GM12878 (cell line): ENCODE data around the gene POLRMT.

Source experiments
- CEBPB ChIP-seq, 2 experiments: fragments of 150-350 bp in 1 of 2; IDR thresholded peaks; 2 replicates each; pipeline ENCODE4 v1.6.1; 2012 to 2014; ENCODE audit warnings: low read depth in 2 of 2, low read length in 2 of 2, borderline replicate concordance in 1 of 2, inconsistent platforms in 1 of 2
- CTCF ChIP-seq, 3 experiments: IDR thresholded peaks in 2 of 3; conservative IDR thresholded peaks in 1 of 3; 2 replicates each; pipeline ENCODE4 v1.5.1; 2011; ENCODE audit warnings: low read depth in 3 of 3, low read length in 3 of 3, mild to moderate bottlenecking in 3 of 3, control low read depth in 2 of 3, moderate library complexity in 2 of 3, inconsistent platforms in 1 of 3, mixed read lengths in 1 of 3; ENCODE audit not compliant: control insufficient read depth in 2 of 3, insufficient read depth in 1 of 3; ENCODE audit errors: extremely low read depth in 1 of 3
- EZH2 ChIP-seq: IDR thresholded peaks from 2 replicates; pipeline ENCODE4 v1.6.1; 2012; ENCODE audit warnings: low read depth, mild to moderate bottlenecking, control low read depth, inconsistent platforms, low read length, borderline replicate concordance; ENCODE audit not compliant: control insufficient read depth
- MTA2 ChIP-seq: fragments of 450-650 bp; IDR thresholded peaks from 2 replicates; pipeline ENCODE4 v1.6.1; 2016; ENCODE audit warnings: low read depth, mild to moderate bottlenecking, moderate library complexity
- POLR2A ChIP-seq: IDR thresholded peaks from 2 replicates; pipeline ENCODE4 v1.6.1; 2011; ENCODE audit warnings: low read depth, mild to moderate bottlenecking, low read length
- RB1 ChIP-seq: fragments of 450-650 bp; formaldehyde crosslinking; IDR thresholded peaks from 2 replicates; pipeline ENCODE4 v1.6.1; 2017; ENCODE audit warnings: mild to moderate bottlenecking, borderline replicate concordance
- SP1 ChIP-seq: IDR thresholded peaks from one replicate; pipeline ENCODE4 v1.6.1; 2011; ENCODE audit warnings: low read depth, low read length
- TCF3 ChIP-seq: IDR thresholded peaks from 2 replicates; pipeline ENCODE4 v1.6.1; 2012; ENCODE audit warnings: low read depth, mild to moderate bottlenecking, low read length, borderline replicate concordance; ENCODE audit not compliant: insufficient read depth
- USF2 ChIP-seq: IDR thresholded peaks from 2 replicates; pipeline ENCODE4 v1.6.1; 2011; ENCODE audit warnings: low read depth, low read length, improper control_type of control experiment, borderline replicate concordance

GRCh38 chr19:651991-652390 is 18.7 kb upstream of the POLRMT start:
- no peak for TF ChIP-seq RB1
- no peak for TF ChIP-seq USF2
- TF ChIP-seq TCF3: no peak
- no peak for TF ChIP-seq POLR2A
- TF ChIP-seq CTCF (IDR thresholded peaks at IDR 0.05 in 2 of 3, conservative IDR thresholded peaks at IDR 0.05 in 1 of 3; ENCODE audit: control insufficient read depth in 2 of 3, extremely low read depth in 1 of 3, insufficient read depth in 1 of 3, low read depth in 3 of 3, low read length in 3 of 3): no peak
- TF ChIP-seq EZH2: no peak
- TF ChIP-seq MTA2: no peak
- no peak for TF ChIP-seq SP1
- no peak for TF ChIP-seq CEBPB (IDR thresholded peaks at IDR 0.05; ENCODE audit: borderline replicate concordance in 1 of 2, low read depth in 2 of 2, low read length in 2 of 2)
